ENCODE data around the gene PCDHA1.

GRCh38 chr5:140869555-140869886, 83.6 kb downstream of the PCDHA1 start:
- TF ChIP-seq PBX3 (IDR thresholded peaks at IDR 0.05) (no peak), YY1 (IDR thresholded peaks at IDR 0.05; ENCODE audit: low read depth) (no peak), CTCF (IDR thresholded peaks at IDR 0.05) (0 out of 2 replicates have a peak, but pooled peaks have one; percentile 16), RCOR1 (IDR thresholded peaks at IDR 0.05; ENCODE audit: low read length) (no peak), RAD21 (IDR thresholded peaks at IDR 0.05; ENCODE audit: low read length) (no peak), SIN3A (IDR thresholded peaks at IDR 0.05; ENCODE audit: borderline replicate concordance, low read depth, low read length) (no peak)
